Measurements from ENCODE around the gene PRPF40A. TPM values are rescaled to one million over a fixed set of nuclear protein-coding genes. Genes with fewer than 3 reads are reported as not detected.

The PRPF40A gene
- total RNA-seq, 1 experiment from 2014 or later = 135 TPM

- no peak for DNase-seq (ENCODE audit: low read depth)
Measured at GRCh38 chr2:152651834-152652233, 65.4 kb downstream of the PRPF40A start.

- no peak for DNase-seq (ENCODE audit: low read depth)
Measured at GRCh38 chr2:152650768-152651371, 66.4 kb downstream of the PRPF40A start.

GRCh38 chr2:152649997-152650396 lies 67.3 kb downstream of the PRPF40A start:
- DNase-seq (ENCODE audit: low read depth) = no peak

- no peak for DNase-seq (ENCODE audit: low read depth)
Measured at GRCh38 chr2:152648336-152648735, 68.9 kb downstream of the PRPF40A start.

GRCh38 chr2:152647552-152647951 lies 69.7 kb downstream of the PRPF40A start:
- no peak for DNase-seq (ENCODE audit: low read depth)

GRCh38 chr2:152646775-152647174 lies 70.5 kb downstream of the PRPF40A start:
- DNase-seq (ENCODE audit: low read depth) = peak; percentile 67

GRCh38 chr2:152646264-152646663 lies 71.0 kb downstream of the PRPF40A start:
- no peak for DNase-seq (ENCODE audit: low read depth)

GRCh38 chr2:152644189-152644873 lies 72.9 kb downstream of the PRPF40A start:
- no peak for DNase-seq (ENCODE audit: low read depth)

GRCh38 chr2:152638590-152638989 lies 78.7 kb downstream of the PRPF40A start:
- no peak for DNase-seq (ENCODE audit: low read depth)

GRCh38 chr2:152638056-152638455 lies 79.2 kb downstream of the PRPF40A start:
- no peak for DNase-seq (ENCODE audit: low read depth)

- no peak for DNase-seq (ENCODE audit: low read depth)
Measured at GRCh38 chr2:152637251-152637650, 80.0 kb downstream of the PRPF40A start.

GRCh38 chr2:152635635-152636298 lies 81.5 kb downstream of the PRPF40A start:
- DNase-seq (ENCODE audit: low read depth) = peak; percentile 58

GRCh38 chr2:152632736-152633135 lies 84.5 kb downstream of the PRPF40A start:
- no peak for DNase-seq (ENCODE audit: low read depth)

GRCh38 chr2:152630466-152630865 lies 86.8 kb downstream of the PRPF40A start:
- DNase-seq (ENCODE audit: low read depth) = no peak

- DNase-seq (ENCODE audit: low read depth) = no peak
Measured at GRCh38 chr2:152629202-152629601, 88.1 kb downstream of the PRPF40A start.

GRCh38 chr2:152627351-152627957 lies 89.8 kb downstream of the PRPF40A start:
- DNase-seq (ENCODE audit: low read depth) = peak; percentile 44

- DNase-seq (ENCODE audit: low read depth) = no peak
Measured at GRCh38 chr2:152626911-152627339, 90.3 kb downstream of the PRPF40A start.

GRCh38 chr2:152624805-152625204 lies 92.5 kb downstream of the PRPF40A start:
- peak; percentile 29 for DNase-seq (ENCODE audit: low read depth)

- DNase-seq (ENCODE audit: low read depth) = no peak
Measured at GRCh38 chr2:152623775-152624174, 93.5 kb downstream of the PRPF40A start.

- no peak for DNase-seq (ENCODE audit: low read depth)
Measured at GRCh38 chr2:152623076-152623740, 94.1 kb downstream of the PRPF40A start.

- no peak for DNase-seq (ENCODE audit: low read depth)
Measured at GRCh38 chr2:152622219-152622618, 95.0 kb downstream of the PRPF40A start.

- DNase-seq (ENCODE audit: low read depth) = no peak
Measured at GRCh38 chr2:152620985-152621384, 96.3 kb downstream of the PRPF40A start.
